K562 (cell line): ENCODE measurements around the gene AIF1L. TPM values are rescaled to one million over a fixed set of nuclear protein-coding genes. Genes with fewer than 3 reads are reported as not detected.

ENCODE experiments used
- ARID4B ChIP-seq: sonication (generic); formaldehyde crosslinking; IDR thresholded peaks from 2 replicates; pipeline ENCODE4 v1.8.0; 2022; ENCODE audit warnings: mild to moderate bottlenecking, missing genetic modification reagents
- HMGN3 ChIP-seq: IDR thresholded peaks from 2 replicates; pipeline ENCODE4 v1.6.1; 2011; ENCODE audit warnings: borderline replicate concordance, low read depth, mild to moderate bottlenecking, mixed read lengths, low read length; ENCODE audit not compliant: insufficient read length; ENCODE audit errors: extremely low read depth
- PHF8 ChIP-seq: fragments of 200-600 bp; sonication (generic); IDR thresholded peaks from 2 replicates; pipeline ENCODE4 v1.6.1; 2012; ENCODE audit warnings: mixed run types, mild to moderate bottlenecking, inconsistent platforms, low read length, moderate library complexity, borderline replicate concordance
- ZFX ChIP-seq: sonication (generic); formaldehyde crosslinking; IDR thresholded peaks from 2 replicates; pipeline ENCODE4 v1.8.0; 2022; ENCODE audit warnings: mild to moderate bottlenecking, missing genetic modification reagents, moderate library complexity
- ZNF518B ChIP-seq: fragments of 250-450 bp; sonication (Bioruptor Pico); IDR thresholded peaks from 2 replicates; pipeline ENCODE4 v1.5.0; 2021; ENCODE audit warnings: mild to moderate bottlenecking, moderate library complexity
- polyA plus RNA-seq, 8 experiments: library from polyadenylated mRNA; depleted of rRNA in 4 of 8; stranded (reverse) in 5 of 8; unstranded in 3 of 8; fragments of >200 nt; fragmentation: Nextera tagmentation in 2 of 8; fragmentation: Illumina TruSeq in 1 of 8; extraction: Ambion mirVana in 2 of 8; extraction: Trizol in 1 of 8; gene quantifications; 2 replicates each; pipeline versions ENCODE4 v1.2.1 to v1.2.3, GENCODE V29; 2011 to 2014; ENCODE audit warnings: inconsistent platforms in 1 of 8, missing spikeins in 1 of 8
- total RNA-seq, 7 experiments: library from RNA; depleted of rRNA in 6 of 7; stranded (reverse); fragments of >200 nt in 6 of 7; fragmentation: Illumina TruSeq in 2 of 7; extraction: Trizol in 2 of 7; gene quantifications; 2 replicates each; pipeline versions ENCODE4 v1.2.1 to v1.2.3, GENCODE V29; 2011 to 2021; ENCODE audit warnings: low replicate concordance in 1 of 7
- TF ChIP-seq, protein P1 (sequence below), 2 experiments: fragments of 450-650 bp in 1 of 2; IDR thresholded peaks; 2 replicates each; pipeline ENCODE4 v1.6.1; 2011 to 2017; ENCODE audit warnings: low read depth in 2 of 2, antibody characterized with exemption in 1 of 2, borderline replicate concordance in 1 of 2, low read length in 1 of 2, mild to moderate bottlenecking in 1 of 2, mixed read lengths in 1 of 2; ENCODE audit not compliant: control insufficient read depth in 1 of 2

AIF1L gene
- total and polyA plus RNA-seq, 9 of the 15 experiments (the other 6 are each of a cell fraction or from before 2014, with no cell fraction given): 0.34 to 9.1 (median 1.3) TPM

GRCh38 chr9:131117121-131117761 lies 20.9 kb downstream of the AIF1L start (continued):
- no peak for TF ChIP-seq ARID4B
- no peak for TF ChIP-seq ZFX (CRISPR knock-in tag)
- TF ChIP-seq ZNF518B: no peak
- TF ChIP-seq, protein P1, sequence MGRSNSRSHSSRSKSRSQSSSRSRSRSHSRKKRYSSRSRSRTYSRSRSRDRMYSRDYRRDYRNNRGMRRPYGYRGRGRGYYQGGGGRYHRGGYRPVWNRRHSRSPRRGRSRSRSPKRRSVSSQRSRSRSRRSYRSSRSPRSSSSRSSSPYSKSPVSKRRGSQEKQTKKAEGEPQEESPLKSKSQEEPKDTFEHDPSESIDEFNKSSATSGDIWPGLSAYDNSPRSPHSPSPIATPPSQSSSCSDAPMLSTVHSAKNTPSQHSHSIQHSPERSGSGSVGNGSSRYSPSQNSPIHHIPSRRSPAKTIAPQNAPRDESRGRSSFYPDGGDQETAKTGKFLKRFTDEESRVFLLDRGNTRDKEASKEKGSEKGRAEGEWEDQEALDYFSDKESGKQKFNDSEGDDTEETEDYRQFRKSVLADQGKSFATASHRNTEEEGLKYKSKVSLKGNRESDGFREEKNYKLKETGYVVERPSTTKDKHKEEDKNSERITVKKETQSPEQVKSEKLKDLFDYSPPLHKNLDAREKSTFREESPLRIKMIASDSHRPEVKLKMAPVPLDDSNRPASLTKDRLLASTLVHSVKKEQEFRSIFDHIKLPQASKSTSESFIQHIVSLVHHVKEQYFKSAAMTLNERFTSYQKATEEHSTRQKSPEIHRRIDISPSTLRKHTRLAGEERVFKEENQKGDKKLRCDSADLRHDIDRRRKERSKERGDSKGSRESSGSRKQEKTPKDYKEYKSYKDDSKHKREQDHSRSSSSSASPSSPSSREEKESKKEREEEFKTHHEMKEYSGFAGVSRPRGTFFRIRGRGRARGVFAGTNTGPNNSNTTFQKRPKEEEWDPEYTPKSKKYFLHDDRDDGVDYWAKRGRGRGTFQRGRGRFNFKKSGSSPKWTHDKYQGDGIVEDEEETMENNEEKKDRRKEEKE (IDR thresholded peaks at IDR 0.05; ENCODE audit: borderline replicate concordance in 1 of 2, control insufficient read depth in 1 of 2, low read depth in 2 of 2, low read length in 1 of 2): no peak
- no peak for TF ChIP-seq HMGN3
- no peak for TF ChIP-seq PHF8
